GM21619 (cell line): ENCODE data around the gene VAMP5.
"Not testable (repeated sequence)": the region's sequence is repeated elsewhere in the genome, so short reads cannot be mapped to it uniquely, and the experiment has no call there.

Experiments
- ATAC-seq: cut with Tn5 transposase; IDR thresholded peaks from one replicate; pipeline ENCODE4 v1.9.1; 2021; ENCODE audit not compliant: unreplicated experiment

Gene VAMP5

GRCh38 chr2:85582492-85582891 is 1.7 kb upstream of the VAMP5 start:
- ATAC-seq, result no peak

DNA sequence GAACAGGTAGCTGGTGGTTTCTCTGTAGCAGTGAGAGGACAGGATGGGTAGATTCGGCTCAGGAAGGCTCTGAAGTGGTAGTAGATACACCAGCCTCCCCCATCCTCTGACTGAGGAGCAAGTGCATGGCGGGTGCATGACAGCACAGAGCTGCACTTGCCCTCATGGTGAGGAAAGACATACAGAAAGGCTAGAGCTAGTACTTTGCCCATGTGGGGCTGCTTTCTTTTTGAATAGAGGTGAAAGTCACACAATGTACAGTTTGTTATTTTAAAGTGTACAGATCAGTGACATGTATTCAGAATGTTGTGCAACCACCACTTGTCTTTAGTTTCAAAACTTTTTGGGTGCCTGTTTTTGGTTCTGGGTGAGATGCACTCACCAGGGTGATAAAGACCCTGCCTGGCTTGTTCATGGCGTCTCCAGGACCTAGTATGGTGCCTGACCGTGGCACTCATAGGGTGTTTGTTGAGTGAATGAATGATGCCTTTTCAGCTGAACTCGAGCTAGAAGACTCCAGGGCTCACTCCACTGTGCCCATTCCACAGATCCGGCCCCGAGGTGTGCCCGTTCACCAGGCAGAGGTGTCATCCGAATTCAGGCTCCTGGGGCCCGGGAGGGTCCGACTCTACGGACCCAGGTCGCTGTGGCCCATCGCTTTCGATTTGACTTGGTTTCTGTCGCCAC is 421 bp upstream of the VAMP5 start:
- ATAC-seq, result no peak

DNA sequence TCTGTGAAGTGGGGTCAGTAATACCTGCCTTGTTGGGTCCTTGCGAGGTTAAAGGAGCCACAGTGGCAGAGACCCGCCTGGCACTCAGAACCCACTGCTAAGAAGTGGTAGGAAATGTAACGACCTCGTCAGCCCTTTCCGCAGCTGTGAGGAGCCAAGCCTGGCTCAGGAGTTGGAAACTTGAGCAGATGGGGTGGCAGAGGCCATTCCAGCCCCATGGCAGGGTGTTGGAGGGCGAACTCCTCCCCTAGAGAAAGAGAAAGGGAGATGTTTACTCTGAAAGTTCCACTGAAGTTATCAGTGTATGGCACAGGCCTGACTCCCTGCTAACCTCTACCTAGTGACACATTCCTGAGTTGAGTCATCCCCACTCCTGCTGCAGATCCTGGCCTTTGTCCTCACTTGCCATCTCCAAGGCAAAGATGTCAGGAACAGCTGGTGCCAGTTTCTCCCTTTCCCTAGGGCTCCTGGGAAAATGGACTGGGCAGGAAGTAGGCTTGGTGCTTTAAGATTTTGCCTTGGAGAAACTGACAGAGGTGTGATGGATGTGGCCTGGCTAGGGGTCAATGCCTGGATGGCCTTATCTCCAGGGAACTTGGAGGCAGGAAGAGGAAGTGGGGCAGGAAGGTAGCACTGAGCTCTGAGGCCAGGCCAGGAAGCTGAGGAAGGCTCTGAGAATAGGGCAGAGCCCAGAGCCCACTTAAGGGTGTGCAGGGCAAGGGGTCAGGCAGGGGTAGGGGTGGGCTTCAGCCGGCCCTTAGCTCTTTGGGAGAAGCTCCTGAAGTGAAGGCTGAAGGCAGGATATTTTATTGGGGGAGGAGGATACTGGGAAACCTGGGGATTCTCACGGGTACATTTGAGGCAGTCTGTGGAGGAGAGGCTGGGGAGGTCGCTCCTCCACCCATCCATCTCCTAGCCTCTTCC is 888 bp downstream of the VAMP5 start:
- ATAC-seq, result peak; percentile 40

DNA sequence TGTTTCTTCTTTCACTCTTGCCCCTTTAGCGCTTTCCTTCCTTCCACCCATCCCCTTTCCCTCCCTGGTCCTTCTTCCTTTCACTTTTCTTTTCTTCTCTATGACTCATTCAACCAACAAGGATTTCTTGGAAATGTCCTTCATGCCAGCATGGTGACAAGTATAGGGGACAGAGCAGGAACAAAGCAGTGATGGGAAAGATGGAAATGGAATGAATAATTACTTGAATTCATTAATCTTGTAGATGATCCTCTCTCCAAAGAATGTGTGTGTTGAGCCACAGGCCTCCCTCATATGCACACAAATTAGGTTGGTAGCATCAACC is 1.5 kb downstream of the VAMP5 start:
- no peak for ATAC-seq

- ATAC-seq, result no peak
Observed at GRCh38 chr2:85588236-85588635, 4.0 kb downstream of the VAMP5 start.

GRCh38 chr2:85588645-85589044 is 4.4 kb downstream of the VAMP5 start:
- ATAC-seq, result no peak

- ATAC-seq, result no peak
Observed at GRCh38 chr2:85589181-85589580, 5.0 kb downstream of the VAMP5 start.

- ATAC-seq, result no peak
Observed at GRCh38 chr2:85589982-85590791, 6.0 kb downstream of the VAMP5 start.

GRCh38 chr2:85590950-85591349 is 6.7 kb downstream of the VAMP5 start:
- no peak for ATAC-seq

GRCh38 chr2:85591563-85591962 is 7.3 kb downstream of the VAMP5 start:
- ATAC-seq, result no peak

GRCh38 chr2:85592299-85592698 is 8.1 kb downstream of the VAMP5 start:
- ATAC-seq, result not testable (repeated sequence)

- ATAC-seq, result no peak
Observed at GRCh38 chr2:85593023-85593422, 8.8 kb downstream of the VAMP5 start.

DNA sequence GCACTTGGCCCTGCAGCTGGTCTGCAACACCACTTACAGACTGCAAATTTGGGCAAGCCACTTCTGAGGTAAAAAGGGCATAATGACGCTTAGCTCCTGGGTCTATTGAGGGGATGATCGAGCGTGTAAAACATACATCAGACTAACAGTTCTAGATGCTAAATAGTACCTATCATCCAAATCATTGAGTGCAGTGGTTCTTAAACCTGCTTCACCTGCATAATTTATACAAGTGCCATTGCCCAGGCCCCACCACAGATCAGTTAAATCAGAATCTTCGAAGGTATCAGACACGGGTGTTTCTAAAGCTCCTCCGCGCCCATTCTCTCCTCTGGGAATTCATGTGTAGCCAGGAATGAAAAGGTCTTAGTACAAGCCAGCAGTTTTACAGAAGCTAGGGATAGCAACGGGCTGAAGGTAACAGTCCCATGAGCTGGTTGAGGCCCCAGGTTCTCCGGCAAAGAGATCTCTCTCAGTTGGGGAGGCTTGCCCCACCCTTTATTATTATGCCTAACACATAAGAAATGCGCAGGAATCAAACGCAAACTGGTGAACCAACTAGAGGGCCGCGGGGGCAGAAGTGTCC is 10.6 kb downstream of the VAMP5 start:
- ATAC-seq, result no peak

DNA sequence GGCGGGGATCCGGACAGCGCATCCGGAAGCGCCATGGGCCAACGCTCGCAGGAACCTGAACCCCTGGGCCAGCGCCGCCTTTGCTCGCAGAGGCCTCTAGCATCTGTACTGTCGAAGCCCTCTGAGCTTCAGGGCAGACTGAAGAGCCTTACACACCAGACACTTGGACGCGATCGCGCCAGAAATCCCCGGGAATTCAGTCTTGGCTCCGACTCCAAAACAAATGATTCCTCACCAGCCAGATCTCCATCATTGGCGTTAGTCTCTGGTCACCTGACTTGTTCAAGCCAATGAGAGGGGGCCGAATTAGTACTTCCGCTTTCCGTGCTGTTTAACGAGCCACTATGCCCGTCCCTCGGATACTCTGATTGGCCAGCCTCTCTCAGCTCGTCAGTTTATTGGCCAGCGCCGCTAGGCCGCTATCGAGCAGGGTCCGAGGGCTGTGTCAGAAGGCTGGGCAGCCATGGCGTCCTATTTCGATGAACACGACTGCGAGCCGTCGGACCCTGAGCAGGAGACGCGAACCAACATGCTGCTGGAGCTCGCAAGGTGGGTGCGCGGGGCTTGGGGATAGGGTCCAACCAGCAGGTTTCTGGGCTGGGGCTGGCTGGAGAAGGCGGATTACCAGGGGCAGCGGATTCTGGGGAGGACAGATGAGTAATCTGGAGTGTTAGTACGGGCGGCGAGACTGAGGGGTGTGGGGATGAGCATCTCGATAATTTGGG is 11.2 kb downstream of the VAMP5 start, which contains the start of gene RNF181:
RNF181 (plus strand) TSS at position 445 of the 725 bp plus-strand sequence; CDS start at position 464, 19 bp downstream.
- ATAC-seq, result peak; percentile 99

DNA sequence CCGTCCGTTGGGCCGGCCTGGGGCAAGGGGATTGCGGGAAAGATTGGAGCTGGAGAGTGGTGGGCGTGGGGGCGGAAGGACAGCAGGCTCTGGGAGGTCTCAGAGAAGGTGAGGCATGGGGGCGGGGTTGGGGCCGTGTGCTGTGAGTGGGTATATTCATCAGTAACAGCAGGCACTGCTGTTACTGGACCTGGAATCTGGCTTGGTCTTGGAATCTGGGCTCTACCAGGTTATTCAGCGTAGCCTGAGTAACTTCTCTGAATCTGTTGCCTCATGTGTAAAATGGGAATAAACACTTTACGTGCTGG is 11.7 kb downstream of the VAMP5 start:
- ATAC-seq, result no peak

DNA sequence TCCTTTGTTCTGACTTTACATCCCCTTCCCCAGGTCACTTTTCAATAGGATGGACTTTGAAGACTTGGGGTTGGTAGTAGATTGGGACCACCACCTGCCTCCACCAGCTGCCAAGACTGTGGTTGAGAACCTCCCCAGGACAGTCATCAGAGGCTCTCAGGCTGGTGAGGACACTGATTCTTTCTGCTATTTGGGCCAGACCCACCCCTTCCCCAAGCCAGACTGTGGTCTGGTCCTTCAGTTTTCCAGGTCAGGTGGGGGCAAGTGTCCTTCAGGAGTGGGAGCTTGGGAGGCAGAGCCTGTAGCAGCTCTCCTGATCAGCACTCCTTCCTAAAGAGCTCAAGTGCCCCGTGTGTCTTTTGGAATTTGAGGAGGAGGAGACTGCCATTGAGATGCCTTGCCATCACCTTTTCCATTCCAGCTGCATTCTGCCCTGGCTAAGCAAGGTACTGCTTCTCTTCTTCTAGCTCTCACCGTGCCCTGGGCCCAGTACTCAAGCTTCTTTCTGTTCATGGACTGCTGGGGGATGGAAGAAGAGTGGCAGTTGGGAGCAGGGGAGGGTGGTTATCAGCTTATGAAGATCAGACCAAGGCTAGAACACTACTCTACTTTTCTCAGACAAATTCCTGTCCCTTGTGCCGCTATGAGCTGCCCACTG is 12.4 kb downstream of the VAMP5 start:
- ATAC-seq, result no peak

DNA sequence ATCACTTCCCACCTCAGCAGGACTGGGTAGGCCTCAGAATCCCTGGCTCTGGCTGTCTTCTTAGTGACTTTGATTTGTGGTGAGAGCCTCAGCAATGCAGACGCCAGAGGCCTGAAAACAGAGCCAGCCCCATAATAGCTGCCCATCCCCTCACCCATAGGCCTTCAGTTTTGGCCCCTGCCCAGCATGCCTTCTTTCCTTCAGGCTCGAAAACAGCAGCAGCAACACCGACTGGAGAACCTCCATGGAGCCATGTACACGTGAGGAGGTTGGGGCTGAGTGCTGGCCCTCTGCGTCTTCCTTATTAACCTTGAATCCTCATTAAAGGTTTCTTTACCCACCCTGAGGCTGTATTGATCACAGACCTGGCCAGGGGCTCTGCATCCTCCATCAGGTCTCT is 13.0 kb downstream of the VAMP5 start:
- no peak for ATAC-seq

DNA sequence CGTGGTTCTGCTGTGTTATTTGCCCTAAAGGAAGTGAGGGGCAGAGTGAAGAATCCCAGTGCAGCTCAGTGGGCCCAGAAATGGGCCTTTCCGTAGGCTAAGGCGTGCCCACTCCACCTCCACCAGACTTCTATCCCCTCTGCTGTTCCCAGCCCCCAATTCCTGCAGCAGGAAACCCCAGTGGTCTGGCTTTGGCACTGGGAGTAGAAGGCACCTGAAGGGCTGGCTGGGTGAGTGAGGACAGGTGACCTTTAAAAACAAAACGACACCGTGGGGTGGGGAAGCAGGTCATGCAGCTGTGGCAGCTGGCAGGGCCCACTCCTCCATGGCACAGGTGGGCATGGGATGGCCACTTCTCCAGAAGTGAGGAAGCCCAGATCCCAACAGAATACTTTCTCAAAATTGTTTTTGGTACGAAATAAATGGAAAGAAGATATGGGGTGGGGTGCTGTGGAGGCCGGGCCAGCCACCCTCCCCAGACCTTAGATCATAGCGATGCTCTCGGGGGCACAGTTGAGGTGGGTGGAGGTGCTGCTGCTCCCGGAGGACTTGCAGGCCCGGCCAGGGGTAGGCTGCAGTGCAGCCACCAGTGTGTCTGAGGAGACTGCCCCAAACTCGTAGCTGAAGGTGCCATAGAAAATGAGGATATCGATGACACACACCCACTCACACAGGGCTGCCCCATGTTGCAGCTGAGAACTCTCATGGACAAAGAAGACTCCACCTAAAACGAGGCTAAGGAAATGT is 14.5 kb downstream of the VAMP5 start:
- no peak for ATAC-seq

- no peak for ATAC-seq
Observed at GRCh38 chr2:85599468-85600234, 15.4 kb downstream of the VAMP5 start.
